HTR-8/SVneo (cell line): ENCODE results near the gene PFDN2.
A peak's percentile ranks its signal among the peaks of the same experiment; 100 is the strongest.

Experiments used
- DNase-seq: peaks from one replicate; pipeline ENCODE4 v3.0.0; 2011; ENCODE audit warnings: low spot score, mixed read lengths; ENCODE audit not compliant: insufficient read length
- FAIRE-seq: peaks from 2 replicates; lab custom pipeline; 2011; peaks lifted over from hg19 to GRCh38; lab: Jason Lieb, UNC

PFDN2 gene, protein sequence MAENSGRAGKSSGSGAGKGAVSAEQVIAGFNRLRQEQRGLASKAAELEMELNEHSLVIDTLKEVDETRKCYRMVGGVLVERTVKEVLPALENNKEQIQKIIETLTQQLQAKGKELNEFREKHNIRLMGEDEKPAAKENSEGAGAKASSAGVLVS

DNA sequence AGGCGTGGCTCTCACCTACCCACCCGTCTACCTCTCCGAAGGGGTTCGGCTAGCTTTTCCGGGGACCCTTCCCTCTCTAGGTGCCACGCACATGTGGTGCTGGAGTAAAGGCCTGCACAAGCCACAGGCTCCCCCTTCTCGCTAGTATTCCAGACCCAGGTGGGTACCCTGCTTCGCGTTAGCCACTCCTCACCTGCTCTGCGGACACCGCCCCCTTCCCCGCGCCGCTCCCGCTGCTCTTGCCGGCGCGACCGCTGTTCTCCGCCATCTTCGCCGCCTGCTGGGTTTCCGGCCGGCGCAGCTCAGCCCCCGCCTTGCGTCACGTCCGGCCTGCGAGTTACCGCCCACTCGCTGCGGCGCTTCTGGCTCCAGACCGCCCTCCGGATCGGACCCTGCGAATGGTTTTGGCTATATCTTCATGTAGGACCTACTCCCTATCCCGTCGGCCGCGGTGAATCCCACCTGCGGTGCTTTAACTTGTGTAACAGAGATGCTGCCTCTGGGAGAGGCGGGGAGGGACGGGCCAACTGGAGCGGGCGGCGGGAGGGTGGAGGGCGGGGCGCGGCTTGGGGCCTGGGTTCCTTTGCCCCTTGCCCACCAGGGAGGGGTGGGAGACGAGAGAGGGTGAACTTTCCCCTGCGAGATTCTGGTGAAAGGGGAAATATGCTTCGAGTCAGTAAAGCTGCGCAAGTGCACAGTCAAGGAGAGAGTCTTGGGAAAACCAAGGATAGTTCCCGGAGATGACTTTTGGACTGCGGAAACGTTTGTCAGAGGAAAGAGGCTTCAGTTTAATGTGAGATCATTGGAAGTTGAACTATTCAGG is at the start of gene PFDN2, which contains the start of gene NIT1:
Gene PFDN2, minus strand, starts transcription at position 279 of the 823 bp plus-strand sequence. Its CDS starts 11 bp downstream, at position 268.
Gene NIT1, plus strand, starts transcription at position 347 of the 823 bp plus-strand sequence. Its CDS starts 72 bp downstream, at position 419.
- FAIRE-seq (peak; percentile 40), DNase-seq (peak; percentile 81)

DNA sequence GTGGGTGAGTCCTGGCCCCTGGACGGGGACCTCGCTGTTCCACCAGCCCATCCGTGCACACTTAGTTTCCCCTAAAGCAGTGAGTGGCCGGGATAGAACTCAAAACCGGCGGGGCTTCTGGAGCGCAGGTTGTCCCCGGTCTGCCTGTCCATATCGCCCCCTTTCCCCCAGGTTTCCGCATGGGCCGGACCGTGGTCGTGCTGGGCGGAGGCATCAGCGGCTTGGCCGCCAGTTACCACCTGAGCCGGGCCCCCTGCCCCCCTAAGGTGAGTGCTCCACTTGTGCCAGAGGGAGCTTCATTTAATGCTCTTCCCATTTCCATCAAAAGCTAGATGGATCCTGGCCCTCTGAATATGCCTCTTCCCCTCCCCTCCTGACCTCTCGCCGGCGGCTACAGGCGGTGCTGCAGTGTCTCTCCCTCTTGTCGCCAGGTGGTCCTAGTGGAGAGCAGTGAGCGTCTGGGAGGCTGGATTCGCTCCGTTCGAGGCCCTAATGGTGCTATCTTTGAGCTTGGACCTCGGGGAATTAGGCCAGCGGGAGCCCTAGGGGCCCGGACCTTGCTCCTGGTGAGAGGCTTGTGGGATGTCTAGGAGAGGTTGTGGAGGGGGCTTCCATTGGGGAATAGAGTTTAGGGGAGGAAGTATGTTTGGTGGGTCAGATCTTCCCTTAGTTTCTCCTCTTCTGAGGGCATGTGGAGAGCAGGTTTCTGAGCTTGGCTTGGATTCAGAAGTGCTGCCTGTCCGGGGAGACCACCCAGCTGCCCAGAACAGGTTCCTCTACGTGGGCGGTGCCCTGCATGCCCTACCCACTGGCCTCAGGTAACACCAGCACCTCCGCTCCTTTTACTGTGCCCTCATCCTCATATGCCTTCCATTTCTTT is 49.1 kb upstream of the PFDN2 start:
- FAIRE-seq: no peak
- DNase-seq: no peak

DNA sequence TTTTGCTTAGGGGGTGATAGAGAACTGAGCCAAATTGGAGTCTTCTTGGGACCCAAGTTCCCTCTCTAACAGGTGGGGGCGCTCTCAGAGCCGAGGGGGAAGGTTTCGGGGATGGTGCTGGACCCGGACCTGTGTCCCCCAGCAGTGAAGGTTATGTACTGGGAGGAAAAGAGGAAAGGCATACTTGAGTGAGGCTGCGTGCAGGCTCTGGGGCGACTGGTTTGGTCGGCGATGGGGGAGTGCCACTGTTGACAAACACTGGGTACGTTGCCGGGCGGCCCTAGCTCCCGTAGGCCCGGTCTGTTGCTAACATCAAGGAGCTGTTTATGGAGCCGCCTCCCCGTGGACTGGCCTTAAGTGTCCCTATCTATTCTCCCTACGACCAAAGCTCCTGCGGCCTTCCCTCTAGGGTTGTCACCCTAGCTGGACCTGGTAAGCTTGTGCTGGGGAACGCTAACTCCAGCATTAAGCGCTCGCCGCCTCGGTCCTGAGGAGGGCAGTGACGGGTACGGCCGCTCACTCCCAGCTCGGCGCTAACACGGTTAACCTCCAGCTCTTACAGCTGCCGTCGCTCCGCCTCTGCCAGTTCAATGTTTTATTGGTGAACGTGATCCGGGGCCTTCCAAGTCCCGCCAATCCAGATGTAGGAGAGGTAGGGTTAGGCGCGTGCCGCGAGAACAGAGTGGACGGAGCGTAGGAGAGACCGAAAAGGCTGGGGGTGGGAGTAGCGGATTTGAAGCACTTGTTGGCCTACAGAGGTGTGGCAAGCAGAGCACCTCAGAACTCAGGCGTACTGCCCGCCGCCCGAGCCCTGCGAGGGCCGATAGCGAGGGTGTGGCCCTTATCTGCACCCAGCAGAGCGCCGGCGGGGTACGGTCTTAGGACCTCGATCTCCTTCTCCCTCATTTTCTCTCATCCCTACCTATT is 48.2 kb upstream of the PFDN2 start, which contains the start of gene PPOX:
Gene PPOX, plus strand, starts transcription at position 685 of the 927 bp plus-strand sequence. CDS start 422 bp downstream, outside the sequence.
- DNase-seq (peak; percentile 87), FAIRE-seq (no peak)

DNA sequence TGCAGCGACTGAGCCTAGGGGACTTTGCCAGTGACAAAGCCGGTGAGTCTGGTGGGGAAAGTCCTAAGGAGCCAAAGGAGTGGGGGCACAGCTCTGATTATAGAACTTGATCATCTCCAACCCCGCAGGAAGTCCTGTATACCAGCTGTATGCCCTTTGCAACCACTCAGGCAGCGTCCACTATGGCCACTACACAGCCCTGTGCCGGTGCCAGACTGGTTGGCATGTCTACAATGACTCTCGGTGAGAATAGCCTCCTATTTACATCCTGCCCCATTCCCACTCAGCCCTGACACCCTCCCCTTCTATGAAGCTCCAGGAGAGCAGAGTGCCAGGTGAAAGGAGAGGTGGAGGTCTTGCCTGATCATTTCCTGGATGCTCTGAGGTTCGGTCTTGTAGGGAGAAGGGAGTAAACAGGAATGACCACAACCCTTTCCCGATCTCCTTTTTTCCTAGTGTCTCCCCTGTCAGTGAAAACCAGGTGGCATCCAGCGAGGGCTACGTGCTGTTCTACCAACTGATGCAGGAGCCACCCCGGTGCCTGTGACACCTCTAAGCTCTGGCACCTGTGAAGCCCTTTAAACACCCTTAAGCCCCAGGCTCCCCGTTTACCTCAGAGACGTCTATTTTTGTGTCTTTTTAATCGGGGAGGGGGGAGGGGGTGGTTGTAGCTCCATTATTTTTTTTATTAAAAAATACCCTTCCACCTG is 47.2 kb upstream of the PFDN2 start:
- FAIRE-seq (no peak), DNase-seq (no peak)

DNA sequence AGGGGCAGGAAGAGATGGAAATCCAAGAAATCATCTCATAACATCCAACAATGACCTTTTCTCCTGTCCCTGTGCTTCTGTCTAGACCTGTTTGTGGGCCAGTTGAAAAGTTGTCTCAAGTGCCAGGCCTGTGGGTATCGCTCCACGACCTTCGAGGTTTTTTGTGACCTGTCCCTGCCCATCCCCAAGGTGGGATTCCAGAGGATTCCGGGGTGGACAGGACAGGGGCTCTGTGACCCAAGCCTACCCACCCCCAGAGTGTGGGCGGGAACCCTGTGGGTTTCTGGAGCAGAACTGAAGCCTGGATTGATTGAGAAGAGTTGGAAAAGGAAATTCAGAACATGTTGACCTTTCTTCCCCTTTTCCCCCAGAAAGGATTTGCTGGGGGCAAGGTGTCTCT is 46.0 kb upstream of the PFDN2 start:
- no peak for DNase-seq
- FAIRE-seq: no peak

DNA sequence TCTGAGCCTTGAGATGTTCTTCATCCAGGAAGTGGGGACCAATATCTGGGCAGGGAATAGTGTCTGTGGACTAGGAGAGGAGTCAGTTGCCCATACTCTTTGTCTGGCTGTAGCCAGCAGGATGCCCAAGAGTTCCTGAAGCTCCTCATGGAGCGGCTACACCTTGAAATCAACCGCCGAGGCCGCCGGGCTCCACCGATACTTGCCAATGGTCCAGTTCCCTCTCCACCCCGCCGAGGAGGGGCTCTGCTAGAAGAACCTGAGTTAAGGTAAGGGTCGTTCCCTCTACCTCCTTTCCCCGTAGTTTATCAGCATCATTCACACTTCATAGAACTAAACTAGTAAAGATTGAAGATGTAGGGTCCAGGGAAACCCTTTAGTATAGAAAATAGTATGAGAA is 45.0 kb upstream of the PFDN2 start:
- DNase-seq (no peak), FAIRE-seq (no peak)

DNA sequence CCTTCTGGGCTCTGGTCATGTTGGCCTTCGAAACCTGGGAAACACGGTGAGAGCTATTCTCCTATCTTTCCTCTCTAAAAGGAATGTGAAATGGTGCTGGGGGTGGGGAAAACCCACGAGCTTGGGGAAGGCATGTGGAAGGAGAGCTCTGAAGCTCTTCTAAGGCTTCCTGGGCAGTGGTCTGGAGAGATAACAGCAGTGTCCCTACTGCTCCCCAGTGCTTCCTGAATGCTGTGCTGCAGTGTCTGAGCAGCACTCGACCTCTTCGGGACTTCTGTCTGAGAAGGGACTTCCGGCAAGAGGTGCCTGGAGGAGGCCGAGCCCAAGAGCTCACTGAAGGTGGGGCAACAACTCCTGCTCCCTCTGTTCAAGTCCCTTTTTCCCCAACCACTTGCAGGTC is 44.2 kb upstream of the PFDN2 start:
- DNase-seq: no peak
- no peak for FAIRE-seq

DNA sequence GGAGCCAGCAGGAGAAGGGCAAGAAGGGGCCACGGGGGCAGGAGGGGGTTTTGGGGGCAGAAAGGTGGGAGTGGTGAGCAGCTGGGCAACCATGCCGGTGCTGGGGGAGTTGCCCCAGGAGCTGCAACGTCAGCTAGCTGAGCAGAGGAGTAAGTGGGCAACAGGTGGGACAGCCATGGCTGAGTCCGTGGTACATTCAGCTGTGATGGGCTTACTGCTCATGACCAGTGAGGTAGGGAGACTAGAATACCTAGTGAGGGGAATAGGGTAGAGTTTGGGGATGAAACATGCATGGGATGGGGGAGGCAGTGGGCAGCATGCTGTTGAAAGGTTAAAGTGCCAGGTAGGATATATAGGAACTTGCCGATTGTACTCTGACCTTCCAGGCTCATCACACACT is 43.8 kb upstream of the PFDN2 start:
- FAIRE-seq (no peak), DNase-seq (no peak)

DNA sequence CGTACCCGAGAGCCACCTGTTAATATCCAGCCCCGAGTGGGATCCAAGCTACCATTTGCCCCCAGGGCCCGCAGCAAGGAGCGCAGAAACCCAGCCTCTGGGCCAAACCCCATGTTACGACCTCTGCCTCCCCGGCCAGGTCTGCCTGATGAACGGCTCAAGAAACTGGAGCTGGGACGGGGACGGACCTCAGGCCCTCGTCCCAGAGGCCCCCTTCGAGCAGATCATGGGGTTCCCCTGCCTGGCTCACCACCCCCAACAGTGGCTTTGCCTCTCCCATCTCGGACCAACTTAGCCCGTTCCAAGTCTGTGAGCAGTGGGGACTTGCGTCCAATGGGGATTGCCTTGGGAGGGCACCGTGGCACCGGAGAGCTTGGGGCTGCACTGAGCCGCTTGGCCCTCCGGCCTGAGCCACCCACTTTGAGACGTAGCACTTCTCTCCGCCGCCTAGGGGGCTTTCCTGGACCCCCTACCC is 42.9 kb upstream of the PFDN2 start:
- no peak for FAIRE-seq

DNA sequence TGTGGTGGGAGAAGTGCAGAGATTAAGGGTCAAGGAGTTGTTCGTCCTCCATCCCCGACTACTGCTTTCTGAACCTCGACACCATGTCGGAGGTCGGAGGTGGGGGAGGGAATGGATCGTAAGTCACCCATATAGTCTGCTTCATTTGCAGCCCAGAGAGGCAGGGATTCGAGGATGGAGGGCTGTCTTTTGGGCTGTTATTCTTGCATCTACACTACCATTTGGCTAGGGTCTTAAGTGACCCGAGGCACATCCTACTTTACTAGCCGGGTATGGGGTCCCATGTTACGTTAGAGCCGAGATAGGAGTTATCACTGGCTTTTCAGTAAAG is 42.0 kb upstream of the PFDN2 start:
- DNase-seq (no peak), FAIRE-seq (no peak)

More for the DNA sequence above, 42.9 kb upstream of the PFDN2 start:
- DNase-seq: no peak

DNA sequence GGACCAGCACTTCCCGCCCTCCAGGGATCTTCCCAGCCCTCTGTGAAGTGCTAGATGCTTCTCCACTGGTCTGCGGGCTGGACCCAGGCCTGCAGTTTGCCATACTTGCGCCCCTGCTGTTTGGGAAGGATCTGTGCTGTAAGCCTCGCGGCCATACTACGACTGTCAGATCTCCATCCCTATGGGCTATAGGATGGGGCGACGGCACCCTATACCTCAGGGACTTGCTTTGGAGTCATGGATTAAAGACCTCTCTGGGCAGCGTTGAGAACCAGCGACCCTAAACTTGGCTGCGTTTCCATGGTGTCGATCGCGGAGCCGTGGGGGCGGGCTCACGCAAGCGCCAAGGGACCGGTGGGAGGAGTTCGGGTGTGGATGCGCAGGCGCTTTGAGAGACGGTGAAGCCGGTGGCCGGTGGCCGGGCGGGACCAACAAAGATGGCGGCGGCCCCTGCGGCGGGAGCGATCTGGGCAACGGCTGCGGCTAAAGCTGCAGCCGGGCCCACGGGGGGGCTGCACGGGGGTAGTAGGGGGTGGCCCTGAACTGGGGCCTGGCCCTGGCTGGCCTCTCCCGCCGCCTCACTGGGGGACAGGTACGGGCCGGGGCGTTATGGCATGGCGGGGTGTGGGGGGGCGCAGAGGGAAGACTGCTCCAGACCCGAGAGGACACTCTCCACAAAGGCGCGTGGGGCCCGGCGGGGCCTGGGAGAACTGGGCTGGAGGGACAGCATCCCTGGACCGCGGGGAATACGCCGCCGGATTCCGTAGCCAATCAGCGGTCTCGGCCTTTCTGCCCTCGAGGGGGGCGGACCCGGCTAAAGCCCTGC is 41.5 kb upstream of the PFDN2 start, which contains the start of gene USP21:
Gene USP21, plus strand, starts transcription at position 414 of the 826 bp plus-strand sequence. CDS start 1,141 bp downstream, outside the sequence.
- DNase-seq (peak; percentile 88), FAIRE-seq (no peak)

DNA sequence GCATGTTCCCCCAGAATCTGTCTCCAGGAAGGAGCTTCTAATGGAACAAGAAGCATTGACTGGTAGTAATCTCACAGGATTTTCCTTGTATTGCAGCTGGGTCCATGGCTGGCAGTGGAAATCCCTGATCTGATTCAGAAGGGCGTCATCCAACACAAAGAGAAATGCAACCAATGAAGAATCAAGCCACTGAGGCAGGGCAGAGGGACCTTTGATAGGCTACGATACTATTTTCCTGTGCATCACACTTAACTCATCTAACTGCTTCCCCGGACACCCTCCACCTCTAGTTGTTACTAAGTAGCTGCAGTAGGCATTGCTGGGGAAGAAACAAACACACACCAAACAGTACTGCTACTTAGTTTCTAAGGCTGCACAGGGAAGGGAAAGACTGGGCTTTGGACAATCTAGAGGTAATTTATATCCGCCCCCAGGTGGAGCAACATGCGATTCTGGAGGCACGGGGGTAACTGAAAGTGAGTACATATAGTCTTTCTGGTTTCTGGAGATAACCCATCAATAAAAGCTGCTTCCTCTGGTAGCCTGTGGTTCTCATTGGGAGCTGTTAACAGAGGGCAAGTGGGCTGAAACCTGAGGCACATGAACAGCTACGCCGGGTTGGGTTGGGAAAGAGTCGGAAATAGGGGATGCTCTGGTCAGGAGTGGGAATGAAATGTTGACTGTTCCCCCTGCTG is 40.6 kb upstream of the PFDN2 start:
- FAIRE-seq (no peak), DNase-seq (no peak)

DNA sequence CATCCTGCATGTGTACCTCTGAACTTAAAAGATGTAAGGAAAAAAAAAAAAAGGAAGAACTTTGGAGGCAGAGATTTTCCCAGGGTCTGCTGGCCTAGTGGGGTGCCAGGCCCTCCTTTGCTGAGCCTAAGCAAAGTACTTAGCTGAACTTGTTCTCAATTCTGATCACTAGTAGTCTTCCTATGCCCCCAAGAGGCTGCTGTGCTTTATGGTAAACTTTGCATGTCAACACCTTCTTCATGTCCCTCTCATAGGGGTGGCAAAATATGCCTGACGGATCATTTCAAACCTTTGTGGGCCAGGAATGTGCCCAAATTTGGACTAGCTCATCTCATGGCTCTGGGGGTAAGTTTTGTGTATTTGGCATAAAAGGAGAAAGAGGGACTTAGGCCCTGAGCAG is 40.0 kb upstream of the PFDN2 start:
- DNase-seq (no peak), FAIRE-seq (no peak)

DNA sequence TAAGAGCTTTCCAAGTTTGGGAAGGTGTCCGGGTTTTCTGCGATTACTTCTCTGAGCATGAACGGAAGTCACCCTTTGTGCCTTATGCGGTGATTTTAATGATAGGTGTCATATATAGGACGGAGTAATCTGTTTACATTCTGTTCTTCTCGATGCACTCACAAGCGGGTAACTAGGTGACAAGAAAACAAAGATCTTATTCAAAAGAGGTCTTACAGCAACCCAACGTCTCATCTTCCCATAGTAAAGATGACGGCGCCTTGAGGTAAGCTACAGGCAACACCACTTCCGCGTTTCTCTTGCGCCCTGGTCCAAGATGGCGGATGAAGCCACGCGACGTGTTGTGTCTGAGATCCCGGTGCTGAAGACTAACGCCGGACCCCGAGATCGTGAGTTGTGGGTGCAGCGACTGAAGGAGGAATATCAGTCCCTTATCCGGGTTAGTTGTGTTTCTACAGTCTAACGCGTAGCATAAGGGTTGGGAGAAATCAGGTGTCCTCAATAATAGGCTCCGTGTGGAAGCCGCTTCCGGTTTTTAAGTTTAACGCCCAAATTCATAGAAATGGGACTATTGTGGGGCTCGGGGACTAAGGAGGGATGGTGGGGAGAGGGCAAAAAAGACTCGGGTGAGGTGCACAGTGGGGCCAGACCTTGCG is 36.0 kb upstream of the PFDN2 start, which contains the start of gene UFC1:
Gene UFC1, plus strand, starts transcription at position 297 of the 656 bp plus-strand sequence. Its CDS starts 20 bp downstream, at position 317.
- DNase-seq (peak; percentile 74), FAIRE-seq (no peak)

DNA sequence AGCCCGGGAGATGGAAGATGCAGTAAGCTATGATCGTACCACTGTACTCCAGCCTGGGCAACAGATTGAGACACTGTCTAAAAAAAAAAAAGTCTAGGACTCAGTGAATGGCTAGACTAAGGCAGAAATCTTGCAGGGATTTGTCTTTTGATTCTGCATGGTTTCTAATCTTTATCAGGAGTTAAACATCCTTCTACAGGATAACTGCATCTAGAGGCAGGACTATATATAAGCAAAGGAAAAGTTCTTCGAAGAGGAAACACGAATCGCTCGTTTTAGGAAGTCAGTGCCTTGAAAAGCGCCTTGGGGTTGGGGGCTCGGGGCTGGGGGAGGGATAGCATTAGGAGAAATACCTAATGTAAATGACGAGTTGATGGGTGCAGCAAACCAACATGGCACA is 35.3 kb upstream of the PFDN2 start:
- DNase-seq (no peak), FAIRE-seq (no peak)

DNA sequence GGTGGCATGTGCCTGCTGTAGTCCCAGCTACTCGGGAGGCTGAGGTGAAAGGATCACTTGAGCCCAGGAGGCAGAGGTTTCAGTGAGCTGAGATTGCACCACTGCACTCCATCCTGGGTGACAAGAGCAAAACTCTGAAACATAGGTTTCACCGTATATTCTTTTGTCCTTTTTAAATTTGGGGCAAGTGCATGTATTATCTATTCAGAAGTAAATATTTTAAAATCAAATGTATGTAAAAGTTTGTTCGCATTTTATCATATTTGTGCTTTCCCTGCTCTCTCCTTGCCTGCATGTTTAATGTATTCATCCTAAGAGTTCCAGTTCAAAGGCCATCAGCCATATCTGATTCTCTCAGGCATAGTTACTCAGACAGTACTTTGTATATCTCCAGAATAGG is 28.0 kb upstream of the PFDN2 start:
- no peak for FAIRE-seq
- no peak for DNase-seq
